Type B pancreatic cell (in vitro differentiated cells): ENCODE measurements around the gene LARP4B. TPM values are rescaled to one million over a fixed set of nuclear protein-coding genes. Genes with fewer than 3 reads are reported as not detected.

Experiments
- DNase-seq: peaks from one replicate; pipeline ENCODE4 v3.0.0; 2021; ENCODE audit warnings: mixed read lengths; ENCODE audit not compliant: unreplicated experiment; ENCODE audit errors: extremely low spot score
- H3K27ac Mint-ChIP-seq: 2 replicates; pipeline ENCODE4 v1.8.0; 2021; ENCODE audit warnings: mild to moderate bottlenecking, mixed read lengths
- H3K27me3 Mint-ChIP-seq: 2 replicates; pipeline ENCODE4 v1.8.0; 2021; ENCODE audit warnings: mixed read lengths
- H3K36me3 Mint-ChIP-seq: 2 replicates; pipeline ENCODE4 v1.8.0; 2021; ENCODE audit warnings: mixed read lengths
- H3K4me1 Mint-ChIP-seq: one replicate; pipeline ENCODE4 v1.8.0; 2021; ENCODE audit warnings: mixed read lengths; ENCODE audit not compliant: unreplicated experiment
- H3K4me3 Mint-ChIP-seq: 2 replicates; pipeline ENCODE4 v1.8.0; 2021; ENCODE audit warnings: mild to moderate bottlenecking, mixed read lengths
- H3K9me3 Mint-ChIP-seq: 2 replicates; pipeline ENCODE4 v1.8.0; 2021; ENCODE audit warnings: mixed read lengths
- total RNA-seq: library from RNA; stranded (reverse); gene quantifications from 2 replicates; pipeline ENCODE4 v1.2.1, GENCODE V29; 2021; ENCODE audit warnings: low replicate concordance
- TF ChIP-seq, protein P1 (sequence below): fragments of 200-600 bp; sonication (generic); conservative IDR thresholded peaks from 2 replicates; pipeline ENCODE4 v1.5.0; 2021; ENCODE audit warnings: antibody characterized with exemption, mild to moderate bottlenecking

Gene LARP4B
- total RNA-seq, 1 donor from 2014 or later = 82.1 TPM

DNA sequence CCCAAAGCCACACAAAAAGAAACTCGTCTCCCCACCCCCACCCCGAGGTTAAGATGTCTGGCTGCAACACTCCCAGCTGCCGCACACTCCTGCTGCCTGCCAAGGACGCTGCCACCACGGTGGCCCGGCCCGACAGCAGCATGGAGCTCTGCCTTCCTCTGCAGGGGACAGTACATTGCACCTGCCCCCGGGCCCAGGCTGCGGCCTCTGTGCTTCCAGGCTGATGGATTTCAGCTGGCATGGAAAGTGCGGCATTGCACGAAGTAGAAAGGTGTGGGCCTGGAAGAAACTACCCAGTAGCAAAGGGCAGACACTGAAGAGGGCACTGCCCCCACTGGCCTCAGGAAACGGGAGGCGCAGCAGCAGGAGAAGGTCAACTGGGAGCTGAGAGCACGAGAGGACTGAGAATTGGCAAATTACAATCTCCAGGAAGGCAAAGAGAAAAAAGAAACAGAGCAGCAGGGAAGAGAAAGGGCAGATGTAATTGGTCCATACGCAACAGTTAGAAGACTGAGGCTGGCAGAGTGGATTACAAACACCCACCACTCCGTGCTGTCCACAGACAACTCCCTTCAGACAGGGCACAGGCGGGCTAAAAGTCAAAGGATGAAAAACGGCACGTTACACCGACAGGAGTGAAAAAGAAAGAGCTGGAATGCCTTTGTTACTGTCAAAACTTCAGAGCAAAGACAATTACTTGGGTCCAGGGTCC, 124.9 kb downstream of the LARP4B start:
- H3K36me3 Mint-ChIP-seq = peaks cover 19% of the 10 kb centered on the region
- H3K9me3 Mint-ChIP-seq = no peaks in the 10 kb centered on the region
- H3K4me1 Mint-ChIP-seq = no peaks in the 10 kb centered on the region
- peak overlapping the region; percentile 17 for H3K27ac Mint-ChIP-seq
- TF ChIP-seq, protein P1, sequence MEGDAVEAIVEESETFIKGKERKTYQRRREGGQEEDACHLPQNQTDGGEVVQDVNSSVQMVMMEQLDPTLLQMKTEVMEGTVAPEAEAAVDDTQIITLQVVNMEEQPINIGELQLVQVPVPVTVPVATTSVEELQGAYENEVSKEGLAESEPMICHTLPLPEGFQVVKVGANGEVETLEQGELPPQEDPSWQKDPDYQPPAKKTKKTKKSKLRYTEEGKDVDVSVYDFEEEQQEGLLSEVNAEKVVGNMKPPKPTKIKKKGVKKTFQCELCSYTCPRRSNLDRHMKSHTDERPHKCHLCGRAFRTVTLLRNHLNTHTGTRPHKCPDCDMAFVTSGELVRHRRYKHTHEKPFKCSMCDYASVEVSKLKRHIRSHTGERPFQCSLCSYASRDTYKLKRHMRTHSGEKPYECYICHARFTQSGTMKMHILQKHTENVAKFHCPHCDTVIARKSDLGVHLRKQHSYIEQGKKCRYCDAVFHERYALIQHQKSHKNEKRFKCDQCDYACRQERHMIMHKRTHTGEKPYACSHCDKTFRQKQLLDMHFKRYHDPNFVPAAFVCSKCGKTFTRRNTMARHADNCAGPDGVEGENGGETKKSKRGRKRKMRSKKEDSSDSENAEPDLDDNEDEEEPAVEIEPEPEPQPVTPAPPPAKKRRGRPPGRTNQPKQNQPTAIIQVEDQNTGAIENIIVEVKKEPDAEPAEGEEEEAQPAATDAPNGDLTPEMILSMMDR = no peak
- no peaks in the 10 kb centered on the region for H3K27me3 Mint-ChIP-seq
- DNase-seq = no peak
- no peak overlapping the region for H3K4me3 Mint-ChIP-seq

DNA sequence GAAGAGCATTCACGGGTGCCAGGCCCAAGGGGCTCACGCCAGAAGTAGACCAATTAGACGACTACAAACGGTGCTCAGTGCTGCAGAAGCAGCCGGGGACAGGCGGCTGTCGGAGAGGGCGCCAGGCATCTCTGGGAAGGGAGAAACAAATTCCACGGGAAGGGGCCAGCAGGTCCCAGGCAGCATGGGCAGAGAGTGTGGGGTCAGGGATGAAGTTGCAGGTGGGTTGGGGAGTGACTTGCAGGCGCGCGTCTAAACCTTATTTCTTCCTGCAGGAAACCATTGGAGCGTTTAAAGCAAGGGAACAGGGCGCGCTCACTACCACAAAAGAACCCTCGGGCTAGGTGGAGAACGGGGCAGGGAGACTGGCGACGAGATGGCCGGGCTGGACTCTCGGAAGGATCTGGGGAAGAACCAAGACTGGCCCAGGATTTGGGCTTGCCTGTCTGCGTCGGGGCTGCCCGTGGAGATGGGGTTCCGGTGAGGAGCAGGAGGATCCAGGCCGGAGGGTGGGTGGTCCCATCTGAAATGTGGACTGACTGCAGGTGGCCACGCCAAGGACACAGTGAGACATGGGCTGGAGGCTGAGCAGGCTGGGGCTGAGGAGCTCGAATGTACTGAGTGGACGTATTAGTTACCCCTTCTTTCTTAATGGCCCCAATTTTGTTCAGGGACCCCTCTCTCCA, 125.7 kb downstream of the LARP4B start:
- Mint-ChIP-seq H3K27me3 (no peaks in the 10 kb centered on the region), H3K36me3 (peaks cover 19% of the 10 kb centered on the region), H3K9me3 (no peaks in the 10 kb centered on the region), H3K4me3 (no peak overlapping the region), H3K4me1 (no peaks in the 10 kb centered on the region), H3K27ac (no peak overlapping the region)
- DNase-seq = no peak
- TF ChIP-seq, protein P1 = no peak

DNA sequence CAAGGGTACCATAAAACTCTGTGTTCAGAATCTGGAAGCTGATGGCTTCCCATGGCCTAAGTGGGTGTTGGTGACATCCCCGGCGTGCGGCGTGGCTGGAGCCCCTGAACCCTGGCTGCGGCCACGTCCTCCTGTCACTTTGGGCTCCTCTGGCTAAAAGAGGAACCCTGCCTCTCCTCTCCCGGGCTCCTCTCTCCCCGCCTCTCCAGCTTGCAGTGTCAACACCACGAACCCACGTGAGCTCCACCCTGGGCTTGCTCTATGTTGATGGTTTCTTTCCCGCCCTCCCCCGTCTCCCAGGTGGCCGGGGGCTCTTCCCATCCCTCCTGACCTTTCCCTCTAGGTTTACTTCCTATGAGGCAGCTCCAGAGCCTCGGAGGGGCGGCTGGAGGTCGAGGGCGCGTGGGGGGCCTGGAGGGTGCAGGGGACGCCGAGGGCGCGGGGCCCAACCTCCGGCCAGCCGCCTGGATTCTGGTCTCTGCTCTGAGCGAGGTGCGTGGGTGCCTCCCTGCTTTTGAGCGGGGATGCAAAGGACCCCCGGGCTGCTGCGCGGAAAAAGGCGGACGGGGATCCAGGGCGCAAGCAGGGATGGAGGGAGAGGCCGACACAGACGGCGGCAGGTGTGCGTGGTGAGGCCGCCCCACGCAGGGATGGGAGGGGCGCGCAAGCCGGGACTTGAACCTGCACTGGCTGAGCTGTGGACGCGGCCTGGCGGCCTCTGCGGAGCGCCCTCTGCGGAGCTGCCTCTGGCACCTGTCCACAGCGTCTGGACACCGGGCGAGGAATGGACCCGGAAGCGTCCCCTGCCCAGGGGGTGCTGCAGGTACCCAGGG, 126.5 kb downstream of the LARP4B start:
- no peak for DNase-seq
- Mint-ChIP-seq H3K27ac (no peak overlapping the region), H3K27me3 (no peaks in the 10 kb centered on the region), H3K36me3 (peaks cover 22% of the 10 kb centered on the region), H3K4me1 (no peaks in the 10 kb centered on the region), H3K4me3 (no peak overlapping the region), H3K9me3 (no peaks in the 10 kb centered on the region)
- TF ChIP-seq, protein P1 = no peak

DNA sequence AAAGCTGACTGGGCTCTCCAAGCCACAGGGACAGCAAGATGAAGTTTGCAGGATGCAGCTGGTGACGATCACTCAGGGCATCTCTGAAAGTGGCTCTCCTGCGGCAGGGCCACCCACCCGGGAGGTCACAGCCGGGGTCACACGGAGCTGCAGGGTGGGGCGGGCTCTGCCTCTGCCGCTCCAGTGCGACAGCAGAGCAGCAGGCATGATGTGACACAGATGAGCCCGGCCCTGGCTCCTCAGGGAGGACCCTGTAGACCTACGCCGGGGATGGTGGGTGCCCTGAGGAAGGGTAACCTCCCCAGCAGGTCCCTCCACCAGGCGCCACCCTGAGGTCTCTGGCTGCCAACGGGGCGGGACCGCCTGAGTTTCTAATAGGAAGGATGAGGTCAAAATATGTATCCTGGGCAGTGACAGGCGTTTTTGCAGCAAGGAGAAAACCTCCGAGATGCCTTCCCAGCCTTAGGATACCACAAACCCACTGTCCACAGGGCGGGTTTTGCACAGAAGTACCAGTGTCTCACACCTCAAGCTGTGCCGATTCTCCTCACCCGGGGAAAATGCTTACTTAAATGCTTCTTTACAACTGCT, 127.2 kb downstream of the LARP4B start:
- Mint-ChIP-seq H3K27me3 (no peaks in the 10 kb centered on the region), H3K9me3 (no peaks in the 10 kb centered on the region), H3K4me3 (no peak overlapping the region), H3K27ac (no peak overlapping the region), H3K36me3 (peaks cover 19% of the 10 kb centered on the region), H3K4me1 (no peaks in the 10 kb centered on the region)
- TF ChIP-seq, protein P1 = no peak
- DNase-seq = no peak

DNA sequence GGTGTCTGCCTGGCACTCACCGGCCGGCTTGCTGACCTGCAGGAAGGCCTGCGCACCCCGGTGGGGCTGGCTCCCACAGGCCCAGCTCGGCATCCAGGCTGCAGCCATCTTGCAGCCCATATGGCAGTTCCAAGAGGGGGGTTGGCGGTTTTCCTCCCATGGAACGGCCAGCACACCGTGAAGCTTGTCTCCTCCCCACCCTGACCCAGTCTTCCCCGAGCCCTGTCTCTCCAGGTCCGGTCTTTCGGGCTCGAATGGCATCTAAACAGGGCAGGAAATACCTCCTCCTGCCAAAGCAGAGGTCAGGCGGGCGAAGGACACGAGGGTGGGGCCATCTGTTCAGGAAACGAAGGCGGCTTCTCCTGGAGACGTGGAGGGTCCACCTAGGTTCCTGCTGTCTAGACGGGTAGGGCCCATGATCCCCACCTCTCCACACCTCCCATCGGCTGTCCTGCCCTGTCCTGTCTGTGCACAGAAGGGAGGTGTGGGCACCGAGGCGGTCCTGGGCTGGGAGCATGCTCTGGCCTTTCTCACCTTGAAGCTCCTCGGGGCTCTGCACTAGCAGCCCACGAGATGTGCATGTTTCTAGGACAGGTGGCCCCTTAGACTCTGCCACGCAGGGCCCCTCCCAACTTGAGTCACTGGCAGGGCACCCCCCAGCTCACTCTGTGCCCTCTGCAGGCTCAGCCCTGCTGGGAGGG, 128.3 kb downstream of the LARP4B start:
- H3K4me1 Mint-ChIP-seq = no peaks in the 10 kb centered on the region
- DNase-seq = no peak
- peaks cover 7% of the 10 kb centered on the region for H3K9me3 Mint-ChIP-seq
- H3K27me3 Mint-ChIP-seq = no peaks in the 10 kb centered on the region
- no peak overlapping the region for H3K27ac Mint-ChIP-seq
- TF ChIP-seq, protein P1 = no peak
- peaks cover 20% of the 10 kb centered on the region for H3K36me3 Mint-ChIP-seq
- no peak overlapping the region for H3K4me3 Mint-ChIP-seq
